Measurements from ENCODE around the gene ESRRG.

ESRRG gene

DNA sequence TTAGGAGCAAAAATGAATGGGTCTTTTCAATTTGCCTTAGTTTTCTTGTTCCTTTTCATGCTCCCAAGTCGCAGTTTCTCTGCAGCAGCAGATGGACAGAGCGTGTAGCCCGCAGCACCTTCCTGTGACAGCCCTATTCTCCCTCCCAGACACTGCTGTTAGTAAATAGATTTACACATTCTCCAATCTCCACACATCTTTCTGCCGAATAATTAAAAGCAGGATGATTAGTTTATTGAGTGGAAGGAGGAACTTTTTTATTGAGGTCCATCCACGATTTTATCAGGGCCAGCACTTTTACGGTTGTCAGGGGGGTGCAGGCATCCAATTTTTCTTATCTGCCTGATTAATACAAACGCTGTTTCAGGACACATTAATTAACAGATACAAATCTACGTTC, 201.8 kb downstream of the ESRRG start:
- TF ChIP-seq, protein P1, sequence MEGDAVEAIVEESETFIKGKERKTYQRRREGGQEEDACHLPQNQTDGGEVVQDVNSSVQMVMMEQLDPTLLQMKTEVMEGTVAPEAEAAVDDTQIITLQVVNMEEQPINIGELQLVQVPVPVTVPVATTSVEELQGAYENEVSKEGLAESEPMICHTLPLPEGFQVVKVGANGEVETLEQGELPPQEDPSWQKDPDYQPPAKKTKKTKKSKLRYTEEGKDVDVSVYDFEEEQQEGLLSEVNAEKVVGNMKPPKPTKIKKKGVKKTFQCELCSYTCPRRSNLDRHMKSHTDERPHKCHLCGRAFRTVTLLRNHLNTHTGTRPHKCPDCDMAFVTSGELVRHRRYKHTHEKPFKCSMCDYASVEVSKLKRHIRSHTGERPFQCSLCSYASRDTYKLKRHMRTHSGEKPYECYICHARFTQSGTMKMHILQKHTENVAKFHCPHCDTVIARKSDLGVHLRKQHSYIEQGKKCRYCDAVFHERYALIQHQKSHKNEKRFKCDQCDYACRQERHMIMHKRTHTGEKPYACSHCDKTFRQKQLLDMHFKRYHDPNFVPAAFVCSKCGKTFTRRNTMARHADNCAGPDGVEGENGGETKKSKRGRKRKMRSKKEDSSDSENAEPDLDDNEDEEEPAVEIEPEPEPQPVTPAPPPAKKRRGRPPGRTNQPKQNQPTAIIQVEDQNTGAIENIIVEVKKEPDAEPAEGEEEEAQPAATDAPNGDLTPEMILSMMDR (IDR thresholded peaks at IDR 0.05; ENCODE audit: low read depth, low read length), result no peak
- no peak overlapping the region for H3K4me3 ChIP-seq (ENCODE audit: low read depth, low read length)

DNA sequence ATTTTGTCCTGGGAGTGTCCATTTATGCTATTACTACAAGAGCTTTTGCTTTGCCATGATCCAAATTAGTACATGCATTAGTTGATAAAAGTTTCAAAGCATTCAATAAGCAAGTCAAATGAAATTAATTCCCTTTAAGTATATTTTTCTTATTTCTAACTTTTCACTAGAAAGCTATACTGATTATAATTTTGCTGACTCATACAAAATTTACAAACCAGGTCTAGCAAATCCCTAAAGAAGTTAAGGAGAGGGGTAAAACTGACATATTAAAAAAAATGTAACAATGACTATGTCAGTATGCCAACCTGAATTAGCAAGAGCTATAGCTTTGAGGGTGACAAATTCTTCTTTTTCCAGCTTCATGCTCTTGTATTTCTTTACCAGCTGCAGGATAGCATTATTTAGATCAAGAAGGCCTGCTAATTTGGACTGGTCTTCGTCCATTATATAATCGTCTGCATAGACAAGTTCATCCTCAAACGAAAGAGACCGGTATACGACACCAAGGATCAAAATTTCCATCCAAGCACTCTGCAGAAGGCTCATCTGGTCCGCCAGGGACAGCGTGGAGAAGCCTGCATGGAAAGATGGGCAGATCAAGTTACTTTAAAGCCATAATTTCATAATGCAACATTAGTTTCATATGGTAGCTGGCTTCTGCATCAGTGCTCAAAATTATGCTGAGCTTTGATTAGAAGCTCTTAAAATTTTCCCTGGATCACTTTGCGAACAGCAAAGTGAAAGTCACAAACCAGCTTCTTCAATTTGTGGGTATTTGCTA, 204.2 kb downstream of the ESRRG start:
- TF ChIP-seq, protein P1 (IDR thresholded peaks at IDR 0.05; ENCODE audit: low read depth, low read length), result no peak
- no peak overlapping the region for H3K4me3 ChIP-seq (ENCODE audit: low read depth, low read length)

DNA sequence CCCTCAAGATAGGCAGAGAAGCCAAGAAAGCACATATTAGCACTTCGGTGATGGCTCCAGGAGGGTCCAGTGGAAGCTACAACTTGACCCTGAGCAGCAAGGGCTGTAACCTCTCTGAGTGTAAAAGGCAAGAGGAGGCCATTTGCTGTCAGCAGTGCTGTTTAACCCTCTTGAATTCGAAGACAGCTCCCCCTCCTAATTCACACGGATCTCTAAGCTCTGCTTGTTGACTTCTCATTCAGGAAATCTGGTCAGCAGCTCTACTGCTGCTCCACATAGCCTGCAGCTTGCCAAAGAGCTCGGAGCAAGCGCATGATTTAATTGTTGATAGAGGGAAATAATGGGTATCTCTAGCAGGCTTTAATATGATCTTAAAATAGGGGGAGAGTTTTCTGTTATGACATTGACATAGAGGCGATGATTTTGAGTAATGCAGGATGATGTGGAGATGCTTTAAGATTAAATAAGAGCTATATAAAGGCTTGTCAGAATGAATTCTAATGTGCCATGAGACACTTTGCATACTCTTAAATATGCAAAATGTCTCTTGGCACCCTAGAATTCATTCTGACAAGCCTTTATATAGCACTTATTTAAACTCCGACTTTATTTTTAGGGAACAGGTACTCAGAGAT, 220.6 kb downstream of the ESRRG start:
- TF ChIP-seq, protein P1 (IDR thresholded peaks at IDR 0.05; ENCODE audit: low read depth, low read length), result no peak
- no peak overlapping the region for H3K4me3 ChIP-seq (ENCODE audit: low read depth, low read length)

- TF ChIP-seq, protein P1 (IDR thresholded peaks at IDR 0.05; ENCODE audit: low read depth, low read length), result no peak
- no peak overlapping the region for H3K4me3 ChIP-seq (ENCODE audit: low read depth, low read length)
Measured at GRCh38 chr1:216500273-216500967, 222.8 kb downstream of the ESRRG start.

GRCh38 chr1:216499581-216500272, 223.5 kb downstream of the ESRRG start:
- TF ChIP-seq, protein P1 (IDR thresholded peaks at IDR 0.05; ENCODE audit: low read depth, low read length), result no peak
- H3K4me3 ChIP-seq (ENCODE audit: low read depth, low read length), result no peak overlapping the region

- no peak overlapping the region for H3K4me3 ChIP-seq (ENCODE audit: low read depth, low read length)
- TF ChIP-seq, protein P1 (IDR thresholded peaks at IDR 0.05; ENCODE audit: low read depth, low read length), result no peak
Measured at GRCh38 chr1:216498277-216498676, 225.0 kb downstream of the ESRRG start.
